ENCODE measurements around the gene PPM1D. TPM values are rescaled to one million over a fixed set of nuclear protein-coding genes. Genes with fewer than 3 reads are reported as not detected.
"Not testable (repeated sequence)": the region's sequence is repeated elsewhere in the genome, so short reads cannot be mapped to it uniquely, and the experiment has no call there.

Gene PPM1D
- total RNA-seq, 1 donor: 15.6 TPM

DNA sequence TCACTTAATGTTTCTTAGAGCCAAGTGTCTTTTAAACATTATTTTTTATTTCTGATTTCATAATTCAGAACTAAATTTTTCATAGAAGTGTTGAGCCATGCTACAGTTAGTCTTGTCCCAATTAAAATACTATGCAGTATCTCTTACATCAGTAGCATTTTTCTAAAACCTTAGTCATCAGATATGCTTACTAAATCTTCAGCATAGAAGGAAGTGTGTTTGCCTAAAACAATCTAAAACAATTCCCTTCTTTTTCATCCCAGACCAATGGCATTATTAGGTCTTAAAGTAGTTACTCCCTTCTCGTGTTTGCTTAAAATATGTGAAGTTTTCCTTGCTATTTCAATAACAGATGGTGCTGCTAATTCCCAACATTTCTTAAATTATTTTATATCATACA lies 64.0 kb downstream of the PPM1D start:
- TF ChIP-seq CTCF (IDR thresholded peaks at IDR 0.05; ENCODE audit: extremely low read depth, low read depth, low read length): no peak
- Histone ChIP-seq H3K27me3 (ENCODE audit: insufficient read depth, low read length) (no peaks in the 10 kb centered on the region), H3K27ac (ENCODE audit: low read depth, low read length) (no peak overlapping the region), H3K79me2 (ENCODE audit: insufficient read depth, low read length) (no peaks in the 10 kb centered on the region), H3K4me2 (ENCODE audit: insufficient read depth, low read length) (no peak overlapping the region), H2AFZ (ENCODE audit: low read length) (no peak overlapping the region), H4K20me1 (ENCODE audit: insufficient read depth, low read length) (no peaks in the 10 kb centered on the region), H3K4me3 (ENCODE audit: insufficient read depth, low read length) (no peak overlapping the region), H3K9me3 (ENCODE audit: low read depth, low read length) (no peaks in the 10 kb centered on the region), H3K36me3 (ENCODE audit: insufficient read depth, low read length) (peaks cover 6% of the 10 kb centered on the region), H3K4me1 (ENCODE audit: insufficient read depth, low read length) (no peaks in the 10 kb centered on the region)
- no peak for DNase-seq (ENCODE audit: insufficient read length, low spot score, missing footprints)

- Histone ChIP-seq H4K20me1 (ENCODE audit: insufficient read depth, low read length) (no peaks in the 10 kb centered on the region), H2AFZ (ENCODE audit: low read length) (no peak overlapping the region), H3K4me3 (ENCODE audit: insufficient read depth, low read length) (no peak overlapping the region), H3K36me3 (ENCODE audit: insufficient read depth, low read length) (peaks cover 6% of the 10 kb centered on the region), H3K27me3 (ENCODE audit: insufficient read depth, low read length) (no peaks in the 10 kb centered on the region), H3K4me1 (ENCODE audit: insufficient read depth, low read length) (no peaks in the 10 kb centered on the region), H3K27ac (ENCODE audit: low read depth, low read length) (no peak overlapping the region), H3K4me2 (ENCODE audit: insufficient read depth, low read length) (no peak overlapping the region), H3K79me2 (ENCODE audit: insufficient read depth, low read length) (no peaks in the 10 kb centered on the region), H3K9me3 (ENCODE audit: low read depth, low read length) (no peaks in the 10 kb centered on the region)
- no peak for TF ChIP-seq CTCF (IDR thresholded peaks at IDR 0.05; ENCODE audit: extremely low read depth, low read depth, low read length)
- DNase-seq (ENCODE audit: insufficient read length, low spot score, missing footprints): no peak
Observed at GRCh38 chr17:60665602-60666001, 65.6 kb downstream of the PPM1D start.

DNA sequence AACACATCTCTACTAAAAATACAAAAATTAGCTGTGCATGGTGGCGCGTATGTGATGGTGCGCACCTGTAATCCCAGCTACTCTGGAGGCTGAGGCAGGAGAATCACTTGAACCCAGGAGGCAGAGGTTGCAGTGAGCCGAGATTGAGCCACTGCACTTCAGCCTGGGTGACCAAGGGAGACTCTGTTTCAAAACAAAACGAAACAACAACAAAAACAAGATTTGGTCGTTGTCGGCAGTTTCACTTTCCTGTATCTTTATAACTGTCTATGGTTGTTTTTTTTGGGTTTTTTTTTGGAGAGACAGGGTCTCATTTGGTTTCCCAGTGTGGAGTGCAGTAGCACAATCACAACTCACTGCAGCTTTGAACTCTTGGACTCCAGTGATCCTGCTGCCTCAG lies 68.7 kb downstream of the PPM1D start:
- not testable (repeated sequence) for H4K20me1 ChIP-seq (ENCODE audit: insufficient read depth, low read length); H3K36me3 ChIP-seq (ENCODE audit: insufficient read depth, low read length); H3K4me3 ChIP-seq (ENCODE audit: insufficient read depth, low read length); DNase-seq (ENCODE audit: insufficient read length, low spot score, missing footprints); H3K9me3 ChIP-seq (ENCODE audit: low read depth, low read length); H3K4me2 ChIP-seq (ENCODE audit: insufficient read depth, low read length); H2AFZ ChIP-seq (ENCODE audit: low read length); H3K27me3 ChIP-seq (ENCODE audit: insufficient read depth, low read length); H3K27ac ChIP-seq (ENCODE audit: low read depth, low read length); H3K4me1 ChIP-seq (ENCODE audit: insufficient read depth, low read length); H3K79me2 ChIP-seq (ENCODE audit: insufficient read depth, low read length)

GRCh38 chr17:60671482-60671881 lies 71.5 kb downstream of the PPM1D start:
- Histone ChIP-seq H2AFZ (ENCODE audit: low read length) (no peak overlapping the region), H3K4me1 (ENCODE audit: insufficient read depth, low read length) (no peaks in the 10 kb centered on the region), H3K27me3 (ENCODE audit: insufficient read depth, low read length) (no peaks in the 10 kb centered on the region), H3K79me2 (ENCODE audit: insufficient read depth, low read length) (no peaks in the 10 kb centered on the region), H4K20me1 (ENCODE audit: insufficient read depth, low read length) (no peaks in the 10 kb centered on the region), H3K27ac (ENCODE audit: low read depth, low read length) (no peak overlapping the region), H3K36me3 (ENCODE audit: insufficient read depth, low read length) (no peaks in the 10 kb centered on the region), H3K4me3 (ENCODE audit: insufficient read depth, low read length) (no peak overlapping the region), H3K9me3 (ENCODE audit: low read depth, low read length) (no peaks in the 10 kb centered on the region), H3K4me2 (ENCODE audit: insufficient read depth, low read length) (no peak overlapping the region)
- no peak for TF ChIP-seq CTCF (IDR thresholded peaks at IDR 0.05; ENCODE audit: extremely low read depth, low read depth, low read length)
- DNase-seq (ENCODE audit: insufficient read length, low spot score, missing footprints): no peak

- H3K27ac ChIP-seq (ENCODE audit: low read depth, low read length); H3K4me3 ChIP-seq (ENCODE audit: insufficient read depth, low read length); DNase-seq (ENCODE audit: insufficient read length, low spot score, missing footprints): not testable (repeated sequence)
Observed at GRCh38 chr17:60674637-60675036, 74.6 kb downstream of the PPM1D start.

More at GRCh38 chr17:60674637-60675036, 74.6 kb downstream of the PPM1D start:
- not testable (repeated sequence) for H3K79me2 ChIP-seq (ENCODE audit: insufficient read depth, low read length); H3K9me3 ChIP-seq (ENCODE audit: low read depth, low read length); H3K27me3 ChIP-seq (ENCODE audit: insufficient read depth, low read length); H3K36me3 ChIP-seq (ENCODE audit: insufficient read depth, low read length); H4K20me1 ChIP-seq (ENCODE audit: insufficient read depth, low read length); H2AFZ ChIP-seq (ENCODE audit: low read length); H3K4me2 ChIP-seq (ENCODE audit: insufficient read depth, low read length)
- H3K4me1 ChIP-seq (ENCODE audit: insufficient read depth, low read length): peaks cover 11% of the 10 kb centered on the region

Measured in osteoblast (primary cell).